ENCODE measurements around the gene WDR83.
A peak's percentile ranks its signal among the peaks of the same experiment; 100 is the strongest.

The WDR83 gene

DNA sequence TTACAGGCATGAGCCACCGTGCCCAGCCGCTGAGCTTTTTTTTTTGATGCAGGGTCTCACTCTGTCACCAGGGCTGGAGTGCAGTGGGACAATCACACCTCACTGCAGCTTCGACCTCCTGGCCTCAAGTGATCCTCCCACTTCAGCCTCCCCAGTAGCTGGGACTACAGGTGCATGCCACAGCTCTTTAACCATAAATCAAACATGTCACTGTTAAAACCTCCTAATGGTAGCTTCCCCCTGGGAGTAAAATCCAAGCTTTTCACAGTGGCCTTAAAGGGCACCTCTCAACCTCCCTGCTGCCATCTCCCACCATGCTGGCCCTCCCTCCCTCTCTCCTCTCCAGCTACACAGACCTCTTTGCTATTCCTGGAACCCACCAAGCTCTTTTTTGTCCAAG, 19.2 kb downstream of the WDR83 start:
- DNase-seq (ENCODE audit: low read depth): no peak
- TF ChIP-seq, protein P1, sequence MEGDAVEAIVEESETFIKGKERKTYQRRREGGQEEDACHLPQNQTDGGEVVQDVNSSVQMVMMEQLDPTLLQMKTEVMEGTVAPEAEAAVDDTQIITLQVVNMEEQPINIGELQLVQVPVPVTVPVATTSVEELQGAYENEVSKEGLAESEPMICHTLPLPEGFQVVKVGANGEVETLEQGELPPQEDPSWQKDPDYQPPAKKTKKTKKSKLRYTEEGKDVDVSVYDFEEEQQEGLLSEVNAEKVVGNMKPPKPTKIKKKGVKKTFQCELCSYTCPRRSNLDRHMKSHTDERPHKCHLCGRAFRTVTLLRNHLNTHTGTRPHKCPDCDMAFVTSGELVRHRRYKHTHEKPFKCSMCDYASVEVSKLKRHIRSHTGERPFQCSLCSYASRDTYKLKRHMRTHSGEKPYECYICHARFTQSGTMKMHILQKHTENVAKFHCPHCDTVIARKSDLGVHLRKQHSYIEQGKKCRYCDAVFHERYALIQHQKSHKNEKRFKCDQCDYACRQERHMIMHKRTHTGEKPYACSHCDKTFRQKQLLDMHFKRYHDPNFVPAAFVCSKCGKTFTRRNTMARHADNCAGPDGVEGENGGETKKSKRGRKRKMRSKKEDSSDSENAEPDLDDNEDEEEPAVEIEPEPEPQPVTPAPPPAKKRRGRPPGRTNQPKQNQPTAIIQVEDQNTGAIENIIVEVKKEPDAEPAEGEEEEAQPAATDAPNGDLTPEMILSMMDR (conservative IDR thresholded peaks at IDR 0.05; ENCODE audit: low read depth, low read length): no peak
- H3K4me3 ChIP-seq (ENCODE audit: low read length): no peak overlapping the region

DNA sequence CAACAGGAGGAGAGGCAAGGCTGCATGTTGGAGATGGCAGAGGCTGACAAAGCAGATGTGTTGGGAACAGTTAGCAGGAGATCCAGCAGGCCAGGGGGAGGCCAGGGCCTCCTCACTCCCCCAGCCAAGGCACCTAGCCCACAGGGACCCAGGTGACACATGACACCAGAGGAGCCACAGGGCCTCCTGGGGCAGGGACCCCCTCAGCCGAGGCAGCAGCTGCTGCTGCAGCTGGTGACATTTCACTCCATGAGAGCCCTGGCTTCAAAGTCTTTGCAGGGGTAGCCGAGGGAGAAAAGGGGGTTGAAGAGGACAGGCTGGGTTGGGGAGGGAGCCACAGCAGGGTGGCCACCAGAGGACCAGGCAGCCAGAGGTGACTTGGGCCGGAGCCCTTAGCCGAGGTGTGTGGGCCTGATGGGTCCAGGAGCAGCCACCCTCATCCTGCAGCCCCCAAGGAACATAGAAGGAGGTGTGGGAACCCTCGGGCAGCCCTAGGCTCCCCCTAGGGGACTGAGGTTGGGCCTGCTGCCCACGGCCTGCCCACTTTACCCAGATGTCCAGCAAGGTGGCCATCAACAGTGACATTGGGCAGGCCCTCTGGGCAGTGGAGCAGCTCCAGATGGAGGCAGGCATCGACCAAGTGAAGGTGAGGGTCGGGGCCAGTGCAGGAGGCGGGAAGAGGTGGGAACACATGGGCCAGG, 21.0 kb downstream of the WDR83 start, which contains the start of gene GNG14:
Gene GNG14, plus strand, starts transcription at position 503 of the 701 bp plus-strand sequence. Its CDS starts 51 bp downstream, at position 554.
- TF ChIP-seq, protein P1 (conservative IDR thresholded peaks at IDR 0.05; ENCODE audit: low read depth, low read length): no peak
- no peak for DNase-seq (ENCODE audit: low read depth)
- no peak within 1 kb of the TSS for H3K4me3 ChIP-seq (ENCODE audit: low read length)

DNA sequence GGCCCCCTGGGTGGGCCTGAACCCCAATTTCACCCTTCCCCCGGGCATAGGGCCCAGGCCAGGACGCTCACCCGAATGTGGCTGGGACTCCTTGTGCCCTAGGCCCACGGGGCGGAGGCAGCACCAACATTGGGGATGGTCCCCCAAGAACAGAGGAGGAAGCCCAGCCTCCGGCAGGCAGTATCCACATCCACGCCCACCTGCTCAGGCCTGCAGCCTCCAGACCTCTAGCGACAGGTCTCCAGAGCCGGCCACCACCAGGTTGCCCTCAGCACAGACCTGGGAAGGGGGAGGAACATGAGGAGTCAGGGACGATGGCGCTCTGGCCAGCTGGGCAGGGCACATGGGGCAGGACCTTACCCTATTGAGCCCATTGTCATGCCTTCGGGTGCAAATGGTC, 22.4 kb downstream of the WDR83 start:
- DNase-seq (ENCODE audit: low read depth): no peak
- TF ChIP-seq, protein P1 (conservative IDR thresholded peaks at IDR 0.05; ENCODE audit: low read depth, low read length): no peak
- no peak overlapping the region for H3K4me3 ChIP-seq (ENCODE audit: low read length)

DNA sequence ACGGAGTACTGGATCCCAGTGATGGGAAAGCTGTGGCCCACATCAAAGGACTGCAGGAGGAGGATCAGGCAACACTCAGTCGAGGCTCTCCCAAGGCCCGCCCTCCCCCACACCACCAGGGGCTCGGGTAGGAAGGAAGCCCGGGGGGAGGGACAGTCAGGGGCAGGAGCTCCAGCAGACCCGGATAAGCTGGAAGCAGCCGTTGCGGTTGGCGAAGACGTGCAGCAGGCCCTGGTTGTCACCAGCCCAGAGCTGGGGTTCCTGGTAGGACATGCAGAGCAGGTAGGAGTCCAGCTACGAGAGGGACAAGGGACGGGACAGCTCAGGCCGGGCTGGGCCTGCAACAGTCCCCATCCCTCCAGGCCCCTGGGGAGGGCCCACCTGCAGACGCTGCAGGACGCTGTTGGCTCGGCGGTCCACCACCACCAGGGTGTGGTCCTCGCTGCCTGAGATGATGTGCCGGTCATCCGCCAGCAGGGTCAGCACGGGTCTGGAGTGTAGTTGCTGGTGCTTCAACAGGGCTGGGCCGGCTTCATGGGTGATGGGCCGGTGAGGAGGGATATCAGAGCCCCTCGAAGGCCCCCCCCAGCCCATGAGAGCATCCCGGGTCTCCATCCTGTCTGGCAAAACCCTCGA, 23.1 kb downstream of the WDR83 start:
- TF ChIP-seq, protein P1 (conservative IDR thresholded peaks at IDR 0.05; ENCODE audit: low read depth, low read length): no peak
- no peak for DNase-seq (ENCODE audit: low read depth)
- H3K4me3 ChIP-seq (ENCODE audit: low read length): no peak overlapping the region

DNA sequence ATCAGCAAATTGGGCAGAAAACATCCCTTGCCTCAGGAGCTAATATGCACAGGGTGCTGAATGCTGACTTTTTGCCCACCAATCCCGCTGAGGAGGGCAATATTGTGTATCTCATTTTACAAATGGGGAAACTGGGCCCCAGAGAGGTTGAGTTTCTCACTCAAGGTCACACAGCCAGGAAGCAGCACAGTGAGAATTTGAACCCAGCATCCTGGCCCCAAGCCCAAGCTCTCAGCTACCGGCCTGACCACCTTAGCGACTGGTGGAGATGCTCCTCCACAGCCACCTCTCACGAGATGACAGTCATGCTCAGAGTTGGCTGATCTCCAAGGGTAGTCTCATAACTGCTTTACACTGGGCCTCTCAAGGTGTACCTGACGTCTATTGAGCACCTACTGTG, 26.4 kb downstream of the WDR83 start:
- no peak overlapping the region for H3K4me3 ChIP-seq (ENCODE audit: low read length)
- no peak for DNase-seq (ENCODE audit: low read depth)
- TF ChIP-seq, protein P1 (conservative IDR thresholded peaks at IDR 0.05; ENCODE audit: low read depth, low read length): no peak

DNA sequence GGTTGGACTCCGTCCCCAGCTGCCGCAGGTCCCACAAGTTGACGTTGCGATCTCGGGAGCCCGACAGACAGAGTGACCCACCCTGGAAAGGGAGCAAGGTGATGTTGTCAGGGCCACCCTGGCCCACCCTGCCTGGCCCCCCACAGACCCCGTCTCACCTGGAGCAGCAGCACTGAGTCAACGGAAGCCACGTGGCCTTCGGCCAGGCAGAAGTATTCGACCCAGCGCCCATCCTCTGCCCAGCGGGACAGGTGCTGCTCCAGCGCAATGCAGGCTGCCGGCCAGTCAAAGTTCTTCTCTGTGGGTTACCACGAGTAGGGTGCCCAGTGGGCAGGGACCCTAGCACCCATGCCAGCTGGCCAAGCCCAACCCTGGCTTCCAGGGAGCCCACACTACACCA, 28.0 kb downstream of the WDR83 start:
- TF ChIP-seq, protein P1 (conservative IDR thresholded peaks at IDR 0.05; ENCODE audit: low read depth, low read length): no peak

DNA sequence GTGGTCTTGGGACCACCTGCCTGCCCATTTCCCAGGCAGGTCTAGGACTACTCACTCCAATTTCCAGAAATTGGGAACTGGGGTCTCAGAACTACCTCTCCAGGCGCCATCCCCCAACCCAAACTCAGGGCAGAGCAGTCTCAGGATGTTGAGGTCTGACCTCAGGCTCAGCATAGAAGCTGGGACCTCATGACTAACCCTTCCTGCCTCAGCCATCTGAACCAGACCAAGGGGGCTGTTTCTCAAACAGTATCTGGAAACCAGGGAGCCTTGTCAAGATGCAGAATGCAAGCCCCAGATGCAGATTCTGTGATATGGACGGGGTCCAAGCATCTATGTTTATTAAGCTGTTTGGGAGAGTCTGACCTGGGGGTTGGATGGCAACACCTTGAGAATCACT, 28.5 kb downstream of the WDR83 start:
- DNase-seq (ENCODE audit: low read depth): no peak
- H3K4me3 ChIP-seq (ENCODE audit: low read length): peak overlapping the region; percentile 5
- TF ChIP-seq, protein P1 (conservative IDR thresholded peaks at IDR 0.05; ENCODE audit: low read depth, low read length): no peak

More for the DNA sequence above, 28.0 kb downstream of the WDR83 start:
- DNase-seq (ENCODE audit: low read depth): no peak
- no peak overlapping the region for H3K4me3 ChIP-seq (ENCODE audit: low read length)
